A673 (cell line): ENCODE measurements around the gene RNU2-1.

Experiments used
- CTCF ChIP-seq: fragments of 300-800, 200-600 bp; sonication (generic); conservative IDR thresholded peaks from 2 replicates; pipeline ENCODE4 v1.5.1; 2017; ENCODE audit warnings: low read depth, mild to moderate bottlenecking, antibody characterized with exemption, low read length, moderate library complexity, mixed read lengths
- EZH2 ChIP-seq: fragments of 200-600 bp; sonication (generic); IDR thresholded peaks from 2 replicates; pipeline ENCODE4 v1.6.1; 2017; ENCODE audit warnings: borderline replicate concordance, low read depth, mild to moderate bottlenecking, mixed read lengths, antibody characterized with exemption, low read length; ENCODE audit not compliant: poor library complexity, severe bottlenecking

- TF ChIP-seq CTCF (no peak), EZH2 (no peak)
These were observed 23.2 kb downstream of the RNU2-1 start for GRCh38 chr17:43210576-43210975.
